ENCODE data around the gene S100A10.

DNA sequence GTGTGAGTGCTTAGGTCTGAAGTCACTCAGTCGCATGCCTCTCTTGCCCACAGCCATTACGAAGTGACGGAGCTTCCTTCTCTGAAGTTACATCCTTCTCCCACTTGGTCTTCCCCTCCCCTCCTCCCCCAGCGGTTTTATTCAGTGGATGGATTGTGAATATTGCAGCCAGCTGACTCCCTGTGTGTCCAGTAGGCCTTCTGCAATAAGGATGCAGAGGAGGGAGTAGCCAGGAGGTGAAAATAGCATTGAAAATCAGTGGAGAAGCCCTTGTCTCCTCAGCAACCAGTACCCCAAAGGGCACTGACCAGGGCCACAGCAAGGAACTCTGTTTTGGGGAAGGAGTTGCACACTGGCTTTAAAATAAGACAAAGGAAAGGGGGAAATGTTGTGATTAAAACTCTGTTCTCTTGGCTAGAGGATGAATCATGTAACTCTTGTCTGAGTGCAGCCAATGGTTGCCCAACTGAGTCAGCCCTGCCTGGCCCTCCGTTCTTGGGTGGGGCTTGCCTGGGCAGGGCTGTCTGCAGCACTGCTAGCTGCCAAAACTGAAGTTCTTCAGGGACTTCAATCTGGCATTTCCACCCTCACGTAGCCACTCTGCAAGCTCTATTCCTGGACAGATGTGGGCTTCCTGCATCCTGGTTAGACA is 4.3 kb downstream of the S100A10 start:
- TF ChIP-seq ZNF274 (IDR thresholded peaks at IDR 0.05; ENCODE audit: low read depth, low read length), result no peak
- no peak for TF ChIP-seq YY1 (IDR thresholded peaks at IDR 0.05; ENCODE audit: insufficient read depth, insufficient read length)
- no peak for TF ChIP-seq SUZ12 (IDR thresholded peaks at IDR 0.05; ENCODE audit: extremely low read depth, insufficient read depth, insufficient read length)

All from NT2/D1 (cell line).